Cardiac muscle cell (in vitro differentiated cells and primary cell): ENCODE data around the gene EEIG1. TPM values are rescaled to one million over a fixed set of nuclear protein-coding genes. Genes with fewer than 3 reads are reported as not detected.

ENCODE experiments used
- DNase-seq, 2 donors: peaks; one replicate each; pipeline versions ENCODE4 v3.0.0 to v3.0.0-alpha.2; 2010 to 2017; ENCODE audit warnings: low read depth in 1 of 2, low spot score in 1 of 2
- H3K27ac ChIP-seq: fragments of 200-600 bp; sonication (generic); 2 replicates; pipeline ENCODE4 v1.5.1; 2016
- H3K27me3 ChIP-seq: fragments of 200-600 bp; sonication (generic); 2 replicates; pipeline ENCODE4 v1.6.0; 2016; ENCODE audit warnings: control low read depth
- H3K36me3 ChIP-seq: fragments of 200-600 bp; sonication (generic); 2 replicates; pipeline ENCODE4 v1.5.1; 2016; ENCODE audit warnings: control low read depth
- H3K4me1 ChIP-seq: fragments of 200-600 bp; sonication (generic); 2 replicates; pipeline ENCODE4 v1.8.1; 2017; ENCODE audit warnings: low read depth, mild to moderate bottlenecking, mixed run types
- H3K4me3 ChIP-seq: fragments of 200-600 bp; sonication (generic); 2 replicates; pipeline ENCODE4 v1.5.1; 2016; ENCODE audit warnings: mild to moderate bottlenecking
- H3K9me3 ChIP-seq: fragments of 200-600 bp; sonication (generic); 2 replicates; pipeline ENCODE4 v1.5.1; 2017; ENCODE audit warnings: low read depth, mild to moderate bottlenecking, control low read depth
- polyA plus RNA-seq: library from polyadenylated mRNA; unstranded; fragments of >200 nt; fragmentation: Nextera tagmentation; extraction: Ambion mirVana; gene quantifications from 2 replicates; pipeline ENCODE4 v1.2.1, GENCODE V29; 2016
- total RNA-seq: library from RNA; depleted of rRNA; stranded (reverse); fragments of >200 nt; gene quantifications from 2 replicates; pipeline ENCODE4 v1.2.3, GENCODE V29; 2016
- TF ChIP-seq, protein P1 (sequence below): IDR thresholded peaks from 2 replicates; pipeline ENCODE4 v1.5.1; 2012; ENCODE audit warnings: low read depth, mild to moderate bottlenecking, low read length

EEIG1 gene
- 20.9 and 25.6 TPM in 2 replicates for total RNA-seq
- polyA plus RNA-seq = 26.6 and 32.5 TPM in 2 replicates

DNA sequence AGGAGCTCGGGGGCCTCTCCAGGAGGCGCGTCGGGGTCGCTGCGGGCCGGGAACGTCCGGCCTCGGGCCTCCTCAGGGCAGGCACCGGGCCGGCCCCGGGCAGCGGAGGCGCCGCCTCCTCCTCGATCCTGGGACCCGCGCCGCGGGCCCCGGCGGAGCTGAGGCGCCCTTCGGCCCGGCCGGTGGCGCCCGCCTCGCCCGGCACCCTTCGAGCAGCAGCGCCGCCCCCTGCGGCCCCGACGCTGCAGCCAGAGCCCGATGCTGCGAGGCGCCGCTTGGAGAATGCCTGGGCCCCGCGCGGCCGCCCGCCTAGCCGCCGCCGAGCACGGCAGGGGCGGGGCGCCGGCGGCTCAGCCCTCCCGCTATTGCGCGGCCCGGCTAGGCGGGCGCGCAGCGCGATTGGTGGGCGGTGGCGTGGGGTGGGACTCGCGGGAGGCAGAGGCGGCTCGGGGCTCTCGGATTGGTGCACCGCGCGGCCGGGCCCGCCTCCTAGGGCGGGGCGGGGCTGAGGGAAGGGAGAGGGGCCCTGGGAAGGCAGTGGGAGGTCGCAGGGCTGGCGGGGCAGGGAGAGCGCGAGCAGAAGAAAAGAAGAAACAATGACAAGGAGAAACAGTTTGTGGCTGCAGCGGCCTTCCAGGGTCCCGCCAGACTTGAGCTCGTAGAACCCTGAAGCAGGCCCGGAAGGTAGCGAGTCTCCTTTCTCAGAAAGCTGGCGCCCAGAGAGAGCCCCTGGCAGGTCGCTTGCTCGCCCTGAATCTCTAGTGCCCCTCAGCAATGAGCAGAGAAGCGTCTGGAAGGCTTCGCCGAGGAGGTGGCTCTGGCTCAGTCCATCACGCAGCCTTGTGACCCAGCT is at the start of gene EEIG1:
Gene EEIG1 (minus strand): TSS at position 284 of the 853 bp plus-strand sequence. CDS start 852 bp downstream, outside the sequence.
- H3K4me1 ChIP-seq = peaks cover 44% of the 10 kb centered on the region
- no peaks in the 10 kb centered on the region for H3K27me3 ChIP-seq
- H3K36me3 ChIP-seq = no peaks in the 10 kb centered on the region
- H3K27ac ChIP-seq = peak within 1 kb of the TSS; percentile 98
- H3K4me3 ChIP-seq = peak within 1 kb of the TSS; percentile 99
- no peaks in the 10 kb centered on the region for H3K9me3 ChIP-seq
- TF ChIP-seq, protein P1, sequence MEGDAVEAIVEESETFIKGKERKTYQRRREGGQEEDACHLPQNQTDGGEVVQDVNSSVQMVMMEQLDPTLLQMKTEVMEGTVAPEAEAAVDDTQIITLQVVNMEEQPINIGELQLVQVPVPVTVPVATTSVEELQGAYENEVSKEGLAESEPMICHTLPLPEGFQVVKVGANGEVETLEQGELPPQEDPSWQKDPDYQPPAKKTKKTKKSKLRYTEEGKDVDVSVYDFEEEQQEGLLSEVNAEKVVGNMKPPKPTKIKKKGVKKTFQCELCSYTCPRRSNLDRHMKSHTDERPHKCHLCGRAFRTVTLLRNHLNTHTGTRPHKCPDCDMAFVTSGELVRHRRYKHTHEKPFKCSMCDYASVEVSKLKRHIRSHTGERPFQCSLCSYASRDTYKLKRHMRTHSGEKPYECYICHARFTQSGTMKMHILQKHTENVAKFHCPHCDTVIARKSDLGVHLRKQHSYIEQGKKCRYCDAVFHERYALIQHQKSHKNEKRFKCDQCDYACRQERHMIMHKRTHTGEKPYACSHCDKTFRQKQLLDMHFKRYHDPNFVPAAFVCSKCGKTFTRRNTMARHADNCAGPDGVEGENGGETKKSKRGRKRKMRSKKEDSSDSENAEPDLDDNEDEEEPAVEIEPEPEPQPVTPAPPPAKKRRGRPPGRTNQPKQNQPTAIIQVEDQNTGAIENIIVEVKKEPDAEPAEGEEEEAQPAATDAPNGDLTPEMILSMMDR = no peak
- peak; percentile 94 to 98 for DNase-seq

DNA sequence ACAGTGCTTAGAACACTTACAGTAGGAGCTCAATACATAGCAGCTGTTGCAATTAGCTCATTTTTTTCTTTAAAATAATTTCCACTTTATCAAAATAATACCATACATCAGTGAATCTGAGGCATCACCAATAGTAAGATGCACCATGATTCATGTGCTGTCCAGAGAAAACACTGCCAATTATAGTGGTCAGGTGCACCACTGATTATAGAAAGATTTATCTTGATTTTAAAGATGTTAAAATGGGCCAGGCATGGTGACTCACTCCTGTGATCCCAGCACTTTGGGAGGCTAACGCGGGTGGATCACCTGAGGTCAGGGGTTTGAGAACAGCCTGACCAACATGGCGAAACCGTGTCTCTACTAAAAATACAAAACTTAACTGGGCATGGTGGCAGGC is 46.9 kb upstream of the EEIG1 start:
- Histone ChIP-seq H3K27ac (no peak overlapping the region), H3K9me3 (no peaks in the 10 kb centered on the region), H3K27me3 (no peaks in the 10 kb centered on the region), H3K36me3 (no peaks in the 10 kb centered on the region), H3K4me1 (no peaks in the 10 kb centered on the region), H3K4me3 (no peak overlapping the region)
- no peak for DNase-seq
- TF ChIP-seq, protein P1 = no peak

DNA sequence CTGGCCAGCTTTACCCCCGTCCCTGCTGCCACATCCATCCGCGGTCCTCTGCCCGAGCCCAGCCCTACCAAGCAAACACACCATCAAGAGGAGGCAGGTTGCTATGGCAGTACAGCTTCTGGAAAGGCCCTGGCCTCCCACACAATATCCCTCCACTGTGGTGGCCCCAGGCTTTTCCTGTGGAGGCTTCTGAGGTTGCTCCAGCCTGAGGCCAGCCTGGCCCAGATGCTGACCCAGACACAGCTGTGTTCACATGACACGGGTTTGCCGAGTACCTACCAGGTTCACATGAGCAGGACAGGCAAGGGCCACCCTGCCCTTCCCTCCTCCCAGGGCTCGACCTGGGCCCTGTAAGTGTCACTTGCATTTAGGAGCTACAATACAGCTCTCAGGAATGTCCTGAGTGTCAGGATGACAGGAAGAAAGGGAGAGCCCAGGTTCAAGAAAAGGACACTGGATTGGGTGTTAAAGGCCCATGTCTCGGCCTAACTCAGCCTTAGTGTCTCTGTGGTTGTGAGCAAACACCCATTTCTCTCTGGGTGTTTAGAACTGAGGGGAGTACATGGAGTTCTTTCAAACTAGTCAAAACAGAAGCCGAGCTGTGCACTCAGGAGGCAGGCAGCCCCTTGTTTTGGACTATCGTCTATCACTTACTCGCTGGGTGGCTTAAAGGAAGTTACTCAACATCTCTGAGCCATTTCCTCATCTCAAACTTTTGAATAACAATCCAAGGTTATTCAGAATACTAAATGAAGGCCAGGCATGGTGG is 46.2 kb upstream of the EEIG1 start:
- TF ChIP-seq, protein P1 = no peak
- DNase-seq = peak in 1 of 2 donors; percentile 76

DNA sequence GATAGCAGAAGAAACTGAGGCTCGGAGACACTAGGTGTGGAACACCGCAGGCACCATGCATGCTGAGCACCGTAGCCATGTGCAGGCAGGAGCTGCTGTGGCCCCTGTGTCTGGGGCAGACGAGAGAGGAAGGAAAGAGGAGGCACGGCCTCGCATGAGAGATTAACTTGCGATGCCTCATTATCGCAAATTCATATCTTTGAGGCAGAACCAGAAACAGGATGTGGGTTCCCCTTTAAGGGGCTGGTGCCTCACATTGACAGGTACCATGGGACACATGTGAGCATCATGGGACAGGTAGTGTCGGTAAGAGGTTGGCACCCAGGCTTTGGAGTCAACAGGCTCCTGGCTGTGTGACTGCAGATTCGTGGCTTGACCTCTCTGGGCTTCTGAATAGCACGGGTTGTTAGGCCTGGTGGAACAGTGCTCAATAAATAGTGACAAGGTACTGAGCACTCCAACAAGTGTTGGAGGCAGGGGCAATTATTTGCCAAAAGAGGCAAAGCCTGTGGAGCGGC is 45.5 kb upstream of the EEIG1 start:
- no peaks in the 10 kb centered on the region for H3K9me3 ChIP-seq
- H3K36me3 ChIP-seq = no peaks in the 10 kb centered on the region
- no peak overlapping the region for H3K27ac ChIP-seq
- no peaks in the 10 kb centered on the region for H3K4me1 ChIP-seq
- H3K27me3 ChIP-seq = no peaks in the 10 kb centered on the region
- TF ChIP-seq, protein P1 = no peak
- no peak for DNase-seq
- no peak overlapping the region for H3K4me3 ChIP-seq

More for the DNA sequence above, 46.2 kb upstream of the EEIG1 start:
- H3K9me3 ChIP-seq = no peaks in the 10 kb centered on the region
- no peak overlapping the region for H3K4me3 ChIP-seq
- H3K36me3 ChIP-seq = no peaks in the 10 kb centered on the region
- H3K27ac ChIP-seq = peak overlapping the region; percentile 65
- H3K27me3 ChIP-seq = no peaks in the 10 kb centered on the region
- H3K4me1 ChIP-seq = no peaks in the 10 kb centered on the region

DNA sequence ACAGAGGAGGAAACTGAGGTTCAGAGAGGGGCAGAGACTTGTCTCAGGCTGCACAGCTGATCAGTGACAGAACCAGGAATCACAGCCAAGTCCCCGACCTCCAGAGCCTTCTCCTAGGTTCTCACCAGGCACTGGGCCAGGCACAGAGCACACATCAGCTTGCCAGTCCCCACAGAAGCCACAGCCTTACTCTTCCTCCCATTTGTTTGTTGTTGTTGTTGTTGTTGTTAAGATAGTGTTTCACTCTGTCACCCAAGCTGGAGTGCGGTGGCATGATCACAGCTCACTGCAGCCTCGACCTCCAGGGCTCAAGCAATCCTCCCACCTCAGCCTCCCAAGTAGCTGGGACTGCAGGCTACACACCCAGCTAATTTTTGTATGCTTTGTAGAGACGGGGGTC is 44.9 kb upstream of the EEIG1 start:
- DNase-seq = no peak
- TF ChIP-seq, protein P1 = no peak
- H3K36me3 ChIP-seq = no peaks in the 10 kb centered on the region
- no peaks in the 10 kb centered on the region for H3K27me3 ChIP-seq
- H3K4me3 ChIP-seq = no peak overlapping the region
- H3K4me1 ChIP-seq = no peaks in the 10 kb centered on the region
- no peaks in the 10 kb centered on the region for H3K9me3 ChIP-seq
- no peak overlapping the region for H3K27ac ChIP-seq
